AG09309 (cell line): ENCODE data around the gene RXRA.
A peak's percentile ranks its signal among the peaks of the same experiment; 100 is the strongest.

ENCODE experiments used
- DNase-seq: peaks from one replicate; pipeline ENCODE4 v3.0.0-alpha.2; 2010; ENCODE audit warnings: low read depth
- H3K4me3 ChIP-seq: 2 replicates; pipeline ENCODE4 v1.5.1; 2011; ENCODE audit warnings: mild to moderate bottlenecking, low read depth, low read length, moderate library complexity; ENCODE audit not compliant: control insufficient read depth
- CTCF ChIP-seq: IDR thresholded peaks from 2 replicates; pipeline ENCODE4 v1.5.1; 2011; ENCODE audit warnings: mild to moderate bottlenecking, low read depth, low read length, inconsistent platforms; ENCODE audit not compliant: insufficient read depth, control insufficient read depth; ENCODE audit errors: missing control alignments

RXRA gene

GRCh38 chr9:134326724-134327601 is 708 bp downstream of the RXRA start:
- TF ChIP-seq CTCF, result no peak
- peak overlapping the region; percentile 77 for H3K4me3 ChIP-seq
- DNase-seq, result no peak

- TF ChIP-seq CTCF, result no peak
- peak overlapping the region; percentile 77 for H3K4me3 ChIP-seq
- DNase-seq, result no peak
Observed at GRCh38 chr9:134327671-134328231, 1.5 kb downstream of the RXRA start.

- peak overlapping the region; percentile 77 for H3K4me3 ChIP-seq
- no peak for DNase-seq
- TF ChIP-seq CTCF, result no peak
Observed at GRCh38 chr9:134328341-134328840, 2.1 kb downstream of the RXRA start.

GRCh38 chr9:134328841-134329575 is 2.8 kb downstream of the RXRA start:
- peak overlapping the region; percentile 77 for H3K4me3 ChIP-seq
- peak; percentile 20 for TF ChIP-seq CTCF
- no peak for DNase-seq

- peak overlapping the region; percentile 77 for H3K4me3 ChIP-seq
- TF ChIP-seq CTCF, result no peak
- no peak for DNase-seq
Observed at GRCh38 chr9:134329576-134329855, 3.3 kb downstream of the RXRA start.

- no peak for TF ChIP-seq CTCF
- no peak for DNase-seq
- H3K4me3 ChIP-seq, result no peak overlapping the region
Observed at GRCh38 chr9:134329886-134330285, 3.6 kb downstream of the RXRA start.
